ENCODE measurements around the gene ZC3H12C. TPM values are rescaled to one million over a fixed set of nuclear protein-coding genes. Genes with fewer than 3 reads are reported as not detected.

Gene ZC3H12C
- total RNA-seq, 1 donor from 2014 or later = 13.9 TPM

DNA sequence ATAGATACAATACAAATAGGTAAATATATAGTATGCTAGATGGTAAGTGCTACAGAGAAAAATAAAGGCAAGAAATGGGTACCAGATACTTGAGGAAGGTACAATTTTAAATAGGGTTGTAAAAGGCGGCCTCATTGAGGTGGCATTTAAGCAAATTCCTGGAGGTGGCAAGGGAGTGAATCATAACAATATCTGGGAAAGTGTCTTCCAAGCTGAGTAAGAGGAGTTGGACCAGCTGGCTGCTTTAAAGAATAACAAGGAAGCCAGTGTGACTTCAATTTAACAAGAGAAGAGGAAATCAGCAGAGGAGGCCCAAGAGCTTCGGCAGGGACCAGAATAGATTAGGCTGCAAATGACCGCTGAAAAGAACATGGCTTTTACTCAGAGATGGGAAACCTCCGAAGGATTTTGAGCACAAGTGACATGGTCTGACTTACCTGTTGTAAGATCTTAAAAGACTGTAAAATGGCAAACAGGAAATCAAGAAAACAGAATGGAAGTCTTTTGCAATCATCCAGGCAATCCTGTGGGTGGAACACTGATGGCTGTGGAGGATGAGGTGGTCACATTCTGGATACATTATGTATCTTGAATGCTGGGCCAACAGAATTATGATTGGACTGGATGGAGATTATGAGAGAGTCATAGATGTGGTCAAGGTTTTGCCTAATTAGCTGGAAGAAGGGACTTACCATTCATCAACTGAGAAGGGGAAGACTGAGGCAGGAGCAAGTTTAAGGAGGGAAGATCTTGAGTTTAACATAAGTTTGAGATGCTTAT lies 126.0 kb downstream of the ZC3H12C start:
- DNase-seq (ENCODE audit: low spot score) = no peak

Other genes with a start within 250 kb of the ZC3H12C start
- 83.6 TPM for gene RDX, start 203.2 kb downstream of the ZC3H12C start, total RNA-seq